Thoracic aorta (tissue), 2 donors: ENCODE measurements around the gene SASH3. TPM values are rescaled to one million over a fixed set of nuclear protein-coding genes. Genes with fewer than 3 reads are reported as not detected.
"Not testable (repeated sequence)": the region's sequence is repeated elsewhere in the genome, so short reads cannot be mapped to it uniquely, and the experiment has no call there.

ENCODE experiments used
- ATAC-seq: fragments of 150-250 bp; one replicate; pipeline ENCODE4 v1.8.0; 2017; ENCODE audit warnings: low read depth; ENCODE audit not compliant: insufficient number of reproducible peaks, low FRiP score
- DNase-seq: peaks from one replicate; pipeline ENCODE4 v3.0.0-alpha.2; 2020; ENCODE audit warnings: low spot score
- H3K27ac ChIP-seq, 2 donors: fragments of 200-600 bp; sonication (generic); 1 replicate in 1 of 2; 2 replicates in 1 of 2; pipeline ENCODE4 v1.5.1; 2016; ENCODE audit warnings: mild to moderate bottlenecking in 2 of 2, moderate library complexity in 2 of 2
- H3K27me3 ChIP-seq: fragments of 200-600 bp; sonication (generic); replicated peaks from 2 replicates; pipeline ENCODE4 v1.6.0; 2016; ENCODE audit warnings: mild to moderate bottlenecking; ENCODE audit not compliant: insufficient read depth
- H3K36me3 ChIP-seq: fragments of 200-600 bp; sonication (generic); one replicate; pipeline ENCODE4 v1.5.1; 2016
- H3K4me1 ChIP-seq, 2 donors: fragments of 200-600 bp; sonication (generic); 1 replicate in 1 of 2; 2 replicates in 1 of 2; pipeline versions ENCODE4 v1.5.1 to v1.6.0; 2016; ENCODE audit warnings: low read depth in 2 of 2, mild to moderate bottlenecking in 1 of 2; ENCODE audit not compliant: control insufficient read depth in 1 of 2
- H3K4me3 ChIP-seq: fragments of 200-600 bp; sonication (generic); 2 replicates; pipeline ENCODE4 v1.5.1; 2016; ENCODE audit warnings: mild to moderate bottlenecking
- H3K9me3 ChIP-seq: fragments of 200-600 bp; sonication (generic); 2 replicates; pipeline ENCODE4 v1.5.1; 2016
- CTCF ChIP-seq: fragments of 200-600 bp; sonication (generic); IDR thresholded peaks from one replicate; pipeline ENCODE4 v1.5.1; 2019; ENCODE audit warnings: antibody characterized with exemption
- total RNA-seq, 2 donors: library from RNA; depleted of rRNA; stranded (reverse); fragments of >200 nt; gene quantifications; one replicate each; pipeline versions ENCODE4 v1.1.0 to v1.2.3, GENCODE V29; 2016

SASH3 gene
- total RNA-seq, 2 donors from 2014 or later: 12.4 to 16.2 TPM

GRCh38 chrX:129737916-129738315 lies 41.8 kb upstream of the SASH3 start:
- H3K9me3 ChIP-seq: no peaks in the 10 kb centered on the region
- H3K4me3 ChIP-seq: no peak overlapping the region
- DNase-seq: no peak
- TF ChIP-seq CTCF: no peak
- no peak overlapping the region for H3K27ac ChIP-seq
- H3K36me3 ChIP-seq: no peaks in the 10 kb centered on the region
- no peak for ATAC-seq
- no peaks in the 10 kb centered on the region for H3K27me3 ChIP-seq
- H3K4me1 ChIP-seq: no peaks in the 10 kb centered on the region

GRCh38 chrX:129738466-129739308 lies 41.1 kb upstream of the SASH3 start, which contains the start of gene XPNPEP2:
TSS of gene XPNPEP2 (plus strand) at chrX:129738979. CDS start at chrX:129739214, 235 bp downstream.
- H3K9me3 ChIP-seq: no peaks in the 10 kb centered on the region
- no peaks in the 10 kb centered on the region for H3K27me3 ChIP-seq
- TF ChIP-seq CTCF: no peak
- H3K36me3 ChIP-seq: no peaks in the 10 kb centered on the region
- no peaks in the 10 kb centered on the region for H3K4me1 ChIP-seq
- no peak within 1 kb of the TSS for H3K4me3 ChIP-seq
- no peak within 1 kb of the TSS for H3K27ac ChIP-seq
- ATAC-seq (no peak), DNase-seq (no peak)

- no peaks in the 10 kb centered on the region for H3K36me3 ChIP-seq
- no peaks in the 10 kb centered on the region for H3K27me3 ChIP-seq
- H3K27ac ChIP-seq: no peak overlapping the region
- H3K4me3 ChIP-seq: no peak overlapping the region
- DNase-seq (no peak), ATAC-seq (no peak)
- H3K9me3 ChIP-seq: no peaks in the 10 kb centered on the region
- TF ChIP-seq CTCF: no peak
- no peaks in the 10 kb centered on the region for H3K4me1 ChIP-seq
Observed at GRCh38 chrX:129739578-129739977, 40.2 kb upstream of the SASH3 start.

- ATAC-seq: no peak
- H3K4me1 ChIP-seq: no peaks in the 10 kb centered on the region
- DNase-seq: no peak
- no peak overlapping the region for H3K27ac ChIP-seq
- no peaks in the 10 kb centered on the region for H3K9me3 ChIP-seq
- H3K27me3 ChIP-seq: no peaks in the 10 kb centered on the region
- no peak for TF ChIP-seq CTCF
- H3K4me3 ChIP-seq: no peak overlapping the region
- no peaks in the 10 kb centered on the region for H3K36me3 ChIP-seq
Observed at GRCh38 chrX:129741880-129742758, 37.6 kb upstream of the SASH3 start.

- H3K4me1 ChIP-seq, DNase-seq, ATAC-seq, H3K36me3 ChIP-seq, H3K4me3 ChIP-seq, H3K27me3 ChIP-seq, H3K9me3 ChIP-seq, H3K27ac ChIP-seq: not testable (repeated sequence)
Observed at GRCh38 chrX:129742759-129743152, 37.0 kb upstream of the SASH3 start.
